K562 (cell line): ENCODE results near the gene TBRG4. TPM values are rescaled to one million over a fixed set of nuclear protein-coding genes. Genes with fewer than 3 reads are reported as not detected.

Source experiments
- HCFC1 ChIP-seq: IDR thresholded peaks from 2 replicates; pipeline ENCODE4 v1.6.1; 2012; ENCODE audit warnings: low read depth, low read length, improper control_type of control experiment
- HDAC2 ChIP-seq: fragments of 450-650 bp; IDR thresholded peaks from 2 replicates; pipeline ENCODE4 v1.6.1; 2016; ENCODE audit warnings: mild to moderate bottlenecking
- KAT7 ChIP-seq: sonication (generic); formaldehyde crosslinking; IDR thresholded peaks from 2 replicates; pipeline ENCODE4 v1.8.0; 2022; ENCODE audit warnings: missing genetic modification reagents, mild to moderate bottlenecking, borderline replicate concordance
- NCOA1 ChIP-seq: fragments of 450-650 bp; IDR thresholded peaks from 2 replicates; pipeline ENCODE4 v1.6.1; 2016; ENCODE audit warnings: low read depth
- PHTF2 ChIP-seq: fragments of 250-450 bp; sonication (Bioruptor Pico); IDR thresholded peaks from 2 replicates; pipeline ENCODE4 v1.5.0; 2021; ENCODE audit warnings: mild to moderate bottlenecking
- PTTG1 ChIP-seq: fragments of 450-650 bp; IDR thresholded peaks from 2 replicates; pipeline ENCODE4 v1.6.1; 2016; ENCODE audit warnings: low read depth, mild to moderate bottlenecking, missing genetic modification characterization, missing compliant biosample characterization
- RB1 ChIP-seq: fragments of 450-650 bp; IDR thresholded peaks from 2 replicates; pipeline ENCODE4 v1.6.1; 2017; ENCODE audit warnings: low read depth, mild to moderate bottlenecking
- SLC30A9 ChIP-seq: fragments of 250-450 bp; sonication (Bioruptor Pico); IDR thresholded peaks from 2 replicates; pipeline ENCODE4 v1.8.0; 2022; ENCODE audit warnings: mild to moderate bottlenecking, moderate library complexity
- SMARCB1 ChIP-seq: IDR thresholded peaks from 2 replicates; pipeline ENCODE4 v1.6.1; 2011; ENCODE audit warnings: improper control_type of control experiment, low read depth; ENCODE audit not compliant: insufficient read length
- STAT5B ChIP-seq: fragments of 250-450 bp; sonication (Bioruptor Pico); IDR thresholded peaks from 2 replicates; pipeline ENCODE4 v1.8.0; 2021; ENCODE audit warnings: mild to moderate bottlenecking, inconsistent platforms
- TAF1 ChIP-seq: IDR thresholded peaks from 2 replicates; pipeline ENCODE4 v1.6.1; 2011; ENCODE audit warnings: mild to moderate bottlenecking, low read length, moderate library complexity; ENCODE audit not compliant: insufficient read depth, control insufficient read depth, severe bottlenecking; ENCODE audit errors: extremely low read depth
- ZBTB40 ChIP-seq, 2 experiments: fragments of 450-650 bp in 1 of 2; sonication (generic) in 1 of 2; formaldehyde crosslinking in 1 of 2; IDR thresholded peaks; 2 replicates each; pipeline versions ENCODE4 v1.7.1 to v1.9.0; 2016 to 2022; ENCODE audit warnings: inconsistent platforms in 1 of 2, mild to moderate bottlenecking in 1 of 2, missing genetic modification reagents in 1 of 2
- ZFP1 ChIP-seq: fragments of 450-650 bp; formaldehyde crosslinking; IDR thresholded peaks from 2 replicates; pipeline ENCODE4 v1.4.0; 2020; ENCODE audit warnings: mild to moderate bottlenecking, mixed read lengths
- ZNF197 ChIP-seq: fragments of 200-800 bp; sonication (Bioruptor generic); IDR thresholded peaks from 2 replicates; pipeline ENCODE4 v1.6.1; 2016; ENCODE audit warnings: low read depth, missing genetic modification characterization, missing compliant biosample characterization
- polyA plus RNA-seq, 8 experiments: library from polyadenylated mRNA; depleted of rRNA in 4 of 8; stranded (reverse) in 5 of 8; unstranded in 3 of 8; fragments of >200 nt; fragmentation: Nextera tagmentation in 2 of 8; fragmentation: Illumina TruSeq in 1 of 8; extraction: Ambion mirVana in 2 of 8; extraction: Trizol in 1 of 8; gene quantifications; 2 replicates each; pipeline versions ENCODE4 v1.2.1 to v1.2.3, GENCODE V29; 2011 to 2014; ENCODE audit warnings: inconsistent platforms in 1 of 8, missing spikeins in 1 of 8
- total RNA-seq, 7 experiments: library from RNA; depleted of rRNA in 6 of 7; stranded (reverse); fragments of >200 nt in 6 of 7; fragmentation: Illumina TruSeq in 2 of 7; extraction: Trizol in 2 of 7; gene quantifications; 2 replicates each; pipeline versions ENCODE4 v1.2.1 to v1.2.3, GENCODE V29; 2011 to 2021; ENCODE audit warnings: low replicate concordance in 1 of 7

Gene TBRG4
- total and polyA plus RNA-seq, 9 of the 15 experiments (the other 6 are each of a cell fraction or from before 2014, with no cell fraction given), result 11.2 to 322 (median 216) TPM

- TF ChIP-seq PHTF2 (CRISPR knock-in tag), result no peak
- TF ChIP-seq TAF1, result no peak
- no peak for TF ChIP-seq ZNF197
- TF ChIP-seq ZBTB40 (IDR thresholded peaks at IDR 0.05), result peak; percentile 73
- TF ChIP-seq ZBTB40 (CRISPR knock-in tag; IDR thresholded peaks at IDR 0.05), result no peak
- no peak for TF ChIP-seq KAT7 (CRISPR knock-in tag)
- no peak for TF ChIP-seq ZFP1 (CRISPR knock-in tag)
- TF ChIP-seq STAT5B (CRISPR knock-in tag), result no peak
- 0 out of 2 replicates have a peak, but pooled peaks have one; percentile 29 for TF ChIP-seq NCOA1
- no peak for TF ChIP-seq RB1
- TF ChIP-seq SLC30A9, result no peak
- no peak for TF ChIP-seq HDAC2
- TF ChIP-seq HCFC1, result 0 out of 2 replicates have a peak, but pooled peaks have one; percentile 18
- no peak for TF ChIP-seq SMARCB1
- no peak for TF ChIP-seq PTTG1 (tag)
- TF ChIP-seq, all 486 proteins: peak for 7
Measured at GRCh38 chr7:45150199-45150598, 38.7 kb upstream of the TBRG4 start (continued).
